ENCODE data around the gene ROR1.
"Not testable (repeated sequence)": the region's sequence is repeated elsewhere in the genome, so short reads cannot be mapped to it uniquely, and the experiment has no call there.

The ROR1 gene

GRCh38 chr1:63787270-63787669 is 13.5 kb downstream of the ROR1 start:
- H3K27me3 ChIP-seq (ENCODE audit: control insufficient read depth, insufficient read depth, low read length); H3K4me3 ChIP-seq (ENCODE audit: low read length); H3K4me1 ChIP-seq (ENCODE audit: control insufficient read depth, insufficient read depth, low read length); H3K36me3 ChIP-seq (ENCODE audit: control insufficient read depth, insufficient read depth, low read length); H3K27ac ChIP-seq (ENCODE audit: low read depth, low read length); H3K9ac ChIP-seq (ENCODE audit: low read length): not testable (repeated sequence)

GRCh38 chr1:63787875-63788274 is 14.1 kb downstream of the ROR1 start:
- Histone ChIP-seq H3K36me3 (ENCODE audit: control insufficient read depth, insufficient read depth, low read length) (no peaks in the 10 kb centered on the region), H3K4me1 (ENCODE audit: control insufficient read depth, insufficient read depth, low read length) (peaks cover 2% of the 10 kb centered on the region), H3K27me3 (ENCODE audit: control insufficient read depth, insufficient read depth, low read length) (no peaks in the 10 kb centered on the region), H3K27ac (ENCODE audit: low read depth, low read length) (no peak overlapping the region), H3K9ac (ENCODE audit: low read length) (no peak overlapping the region), H3K4me3 (ENCODE audit: low read length) (no peak overlapping the region)

- H3K4me3 ChIP-seq (ENCODE audit: low read length): no peak overlapping the region
- H3K36me3 ChIP-seq (ENCODE audit: control insufficient read depth, insufficient read depth, low read length): no peaks in the 10 kb centered on the region
- no peak overlapping the region for H3K9ac ChIP-seq (ENCODE audit: low read length)
- H3K4me1 ChIP-seq (ENCODE audit: control insufficient read depth, insufficient read depth, low read length): peaks cover 2% of the 10 kb centered on the region
- no peaks in the 10 kb centered on the region for H3K27me3 ChIP-seq (ENCODE audit: control insufficient read depth, insufficient read depth, low read length)
- no peak overlapping the region for H3K27ac ChIP-seq (ENCODE audit: low read depth, low read length)
These were observed 16.2 kb downstream of the ROR1 start for GRCh38 chr1:63789856-63790605.

GRCh38 chr1:63790989-63791388 is 17.2 kb downstream of the ROR1 start:
- Histone ChIP-seq H3K4me3 (ENCODE audit: low read length) (no peak overlapping the region), H3K4me1 (ENCODE audit: control insufficient read depth, insufficient read depth, low read length) (peaks cover 2% of the 10 kb centered on the region), H3K36me3 (ENCODE audit: control insufficient read depth, insufficient read depth, low read length) (no peaks in the 10 kb centered on the region), H3K9ac (ENCODE audit: low read length) (no peak overlapping the region), H3K27me3 (ENCODE audit: control insufficient read depth, insufficient read depth, low read length) (no peaks in the 10 kb centered on the region), H3K27ac (ENCODE audit: low read depth, low read length) (no peak overlapping the region)

- Histone ChIP-seq H3K4me1 (ENCODE audit: control insufficient read depth, insufficient read depth, low read length) (peaks cover 2% of the 10 kb centered on the region), H3K27ac (ENCODE audit: low read depth, low read length) (no peak overlapping the region)
These were observed 18.3 kb downstream of the ROR1 start for GRCh38 chr1:63792152-63792551.

GRCh38 chr1:63793741-63794240 is 20.0 kb downstream of the ROR1 start:
- H3K9ac ChIP-seq (ENCODE audit: low read length): no peak overlapping the region
- no peak overlapping the region for H3K4me3 ChIP-seq (ENCODE audit: low read length)
- H3K27ac ChIP-seq (ENCODE audit: low read depth, low read length): no peak overlapping the region
- no peaks in the 10 kb centered on the region for H3K27me3 ChIP-seq (ENCODE audit: control insufficient read depth, insufficient read depth, low read length)
- H3K4me1 ChIP-seq (ENCODE audit: control insufficient read depth, insufficient read depth, low read length): peaks cover 2% of the 10 kb centered on the region
- no peaks in the 10 kb centered on the region for H3K36me3 ChIP-seq (ENCODE audit: control insufficient read depth, insufficient read depth, low read length)

More at GRCh38 chr1:63792152-63792551, 18.3 kb downstream of the ROR1 start:
- Histone ChIP-seq H3K36me3 (ENCODE audit: control insufficient read depth, insufficient read depth, low read length) (no peaks in the 10 kb centered on the region), H3K27me3 (ENCODE audit: control insufficient read depth, insufficient read depth, low read length) (no peaks in the 10 kb centered on the region), H3K4me3 (ENCODE audit: low read length) (no peak overlapping the region), H3K9ac (ENCODE audit: low read length) (no peak overlapping the region)

- H3K27ac ChIP-seq (ENCODE audit: low read depth, low read length): no peak overlapping the region
- no peaks in the 10 kb centered on the region for H3K27me3 ChIP-seq (ENCODE audit: control insufficient read depth, insufficient read depth, low read length)
- H3K4me1 ChIP-seq (ENCODE audit: control insufficient read depth, insufficient read depth, low read length): peaks cover 2% of the 10 kb centered on the region
- no peaks in the 10 kb centered on the region for H3K36me3 ChIP-seq (ENCODE audit: control insufficient read depth, insufficient read depth, low read length)
- no peak overlapping the region for H3K9ac ChIP-seq (ENCODE audit: low read length)
- no peak overlapping the region for H3K4me3 ChIP-seq (ENCODE audit: low read length)
These were observed 20.5 kb downstream of the ROR1 start for GRCh38 chr1:63794354-63794753.

- Histone ChIP-seq H3K27ac (ENCODE audit: low read depth, low read length) (no peak overlapping the region), H3K9ac (ENCODE audit: low read length) (no peak overlapping the region), H3K27me3 (ENCODE audit: control insufficient read depth, insufficient read depth, low read length) (no peaks in the 10 kb centered on the region), H3K4me1 (ENCODE audit: control insufficient read depth, insufficient read depth, low read length) (peaks cover 5% of the 10 kb centered on the region), H3K36me3 (ENCODE audit: control insufficient read depth, insufficient read depth, low read length) (no peaks in the 10 kb centered on the region), H3K4me3 (ENCODE audit: low read length) (no peak overlapping the region)
These were observed 21.1 kb downstream of the ROR1 start for GRCh38 chr1:63794939-63795378.

GRCh38 chr1:63795455-63795854 is 21.6 kb downstream of the ROR1 start:
- H3K27me3 ChIP-seq (ENCODE audit: control insufficient read depth, insufficient read depth, low read length): no peaks in the 10 kb centered on the region
- no peak overlapping the region for H3K9ac ChIP-seq (ENCODE audit: low read length)
- H3K27ac ChIP-seq (ENCODE audit: low read depth, low read length): no peak overlapping the region
- H3K4me3 ChIP-seq (ENCODE audit: low read length): no peak overlapping the region
- H3K36me3 ChIP-seq (ENCODE audit: control insufficient read depth, insufficient read depth, low read length): no peaks in the 10 kb centered on the region
- H3K4me1 ChIP-seq (ENCODE audit: control insufficient read depth, insufficient read depth, low read length): peaks cover 5% of the 10 kb centered on the region

GRCh38 chr1:63797056-63797726 is 23.4 kb downstream of the ROR1 start:
- H3K27ac ChIP-seq (ENCODE audit: low read depth, low read length): no peak overlapping the region
- H3K27me3 ChIP-seq (ENCODE audit: control insufficient read depth, insufficient read depth, low read length): no peaks in the 10 kb centered on the region
- H3K4me1 ChIP-seq (ENCODE audit: control insufficient read depth, insufficient read depth, low read length): peaks cover 5% of the 10 kb centered on the region
- H3K4me3 ChIP-seq (ENCODE audit: low read length): no peak overlapping the region
- H3K36me3 ChIP-seq (ENCODE audit: control insufficient read depth, insufficient read depth, low read length): no peaks in the 10 kb centered on the region
- no peak overlapping the region for H3K9ac ChIP-seq (ENCODE audit: low read length)

GRCh38 chr1:63798284-63798683 is 24.5 kb downstream of the ROR1 start:
- Histone ChIP-seq H3K27me3 (ENCODE audit: control insufficient read depth, insufficient read depth, low read length) (no peaks in the 10 kb centered on the region), H3K36me3 (ENCODE audit: control insufficient read depth, insufficient read depth, low read length) (no peaks in the 10 kb centered on the region), H3K4me3 (ENCODE audit: low read length) (no peak overlapping the region), H3K4me1 (ENCODE audit: control insufficient read depth, insufficient read depth, low read length) (peaks cover 3% of the 10 kb centered on the region), H3K27ac (ENCODE audit: low read depth, low read length) (no peak overlapping the region), H3K9ac (ENCODE audit: low read length) (no peak overlapping the region)

GRCh38 chr1:63799307-63799706 is 25.5 kb downstream of the ROR1 start:
- Histone ChIP-seq H3K9ac (ENCODE audit: low read length) (no peak overlapping the region), H3K4me1 (ENCODE audit: control insufficient read depth, insufficient read depth, low read length) (peaks cover 3% of the 10 kb centered on the region), H3K27ac (ENCODE audit: low read depth, low read length) (no peak overlapping the region), H3K27me3 (ENCODE audit: control insufficient read depth, insufficient read depth, low read length) (no peaks in the 10 kb centered on the region), H3K36me3 (ENCODE audit: control insufficient read depth, insufficient read depth, low read length) (no peaks in the 10 kb centered on the region), H3K4me3 (ENCODE audit: low read length) (no peak overlapping the region)
